H9 (cell line): ENCODE data around the gene AP2S1. TPM values are rescaled to one million over a fixed set of nuclear protein-coding genes. Genes with fewer than 3 reads are reported as not detected.

ENCODE experiments used
- DNase-seq: peaks from one replicate; pipeline ENCODE4 v3.0.0-alpha.2; 2017
- H2AFZ ChIP-seq: one replicate; pipeline ENCODE4 v1.6.1; 2013; ENCODE audit warnings: mild to moderate bottlenecking, low read length, control low read depth, moderate library complexity
- H2AK5ac ChIP-seq: 2 replicates; pipeline ENCODE4 v1.6.1; 2013; ENCODE audit warnings: low read length, control low read depth, mixed read lengths; ENCODE audit not compliant: insufficient read length
- H2BK120ac ChIP-seq: one replicate; pipeline ENCODE4 v1.6.1; 2013; ENCODE audit warnings: low read depth, mild to moderate bottlenecking, low read length, control low read depth, inconsistent platforms; ENCODE audit not compliant: poor library complexity, severe bottlenecking
- H2BK12ac ChIP-seq: 2 replicates; pipeline ENCODE4 v1.6.1; 2013; ENCODE audit warnings: low read length, control low read depth, mixed read lengths, low read depth; ENCODE audit not compliant: insufficient read length
- H2BK15ac ChIP-seq: 2 replicates; pipeline ENCODE4 v1.6.1; 2013; ENCODE audit warnings: low read depth, low read length, control low read depth
- H2BK20ac ChIP-seq: one replicate; pipeline ENCODE4 v1.6.1; 2013; ENCODE audit warnings: low read depth, mild to moderate bottlenecking, low read length, control low read depth, inconsistent platforms; ENCODE audit not compliant: poor library complexity, severe bottlenecking
- H2BK5ac ChIP-seq: 2 replicates; pipeline ENCODE4 v1.6.1; 2013; ENCODE audit warnings: low read length, control low read depth, mixed read lengths; ENCODE audit not compliant: insufficient read length
- H3K14ac ChIP-seq: 2 replicates; pipeline ENCODE4 v1.6.1; 2013; ENCODE audit warnings: low read length, control low read depth; ENCODE audit not compliant: insufficient read depth
- H3K18ac ChIP-seq: 2 replicates; pipeline ENCODE4 v1.6.1; 2013; ENCODE audit warnings: low read depth, mild to moderate bottlenecking, mixed read lengths, low read length, control low read depth; ENCODE audit not compliant: insufficient read length
- H3K23ac ChIP-seq: 2 replicates; pipeline ENCODE4 v1.6.1; 2013; ENCODE audit warnings: low read length, control low read depth, mixed read lengths, low read depth; ENCODE audit not compliant: insufficient read length
- H3K23me2 ChIP-seq: 2 replicates; pipeline ENCODE4 v1.6.1; 2013; ENCODE audit warnings: low read depth, mild to moderate bottlenecking, mixed read lengths, low read length, control low read depth; ENCODE audit not compliant: insufficient read length, poor library complexity, severe bottlenecking
- H3K27ac ChIP-seq: 2 replicates; pipeline ENCODE4 v1.5.1; 2013; ENCODE audit warnings: low read length, control low read depth, mixed read lengths, low read depth; ENCODE audit not compliant: insufficient read length
- H3K27me3 ChIP-seq: 2 replicates; pipeline ENCODE4 v1.6.1; 2013; ENCODE audit warnings: low read length, control low read depth, inconsistent platforms; ENCODE audit not compliant: insufficient read depth
- H3K4ac ChIP-seq: 2 replicates; pipeline ENCODE4 v1.6.1; 2013; ENCODE audit warnings: low read depth, mild to moderate bottlenecking, control low read depth, inconsistent platforms, low read length, moderate library complexity
- H3K4me1 ChIP-seq: 2 replicates; pipeline ENCODE4 v1.6.1; 2013; ENCODE audit warnings: low read length, control low read depth, inconsistent platforms; ENCODE audit not compliant: insufficient read depth
- H3K4me2 ChIP-seq: 2 replicates; pipeline ENCODE4 v1.6.1; 2013; ENCODE audit warnings: low read length, control low read depth, mixed read lengths; ENCODE audit not compliant: insufficient read length, insufficient read depth
- H3K56ac ChIP-seq: 2 replicates; pipeline ENCODE4 v1.6.1; 2013; ENCODE audit warnings: low read depth, mild to moderate bottlenecking, mixed read lengths, low read length, control low read depth; ENCODE audit not compliant: insufficient read length
- H3K79me1 ChIP-seq: 2 replicates; pipeline ENCODE4 v1.6.1; 2013; ENCODE audit warnings: low read depth, mild to moderate bottlenecking, moderate library complexity, low read length, control low read depth, inconsistent platforms; ENCODE audit not compliant: insufficient read depth, poor library complexity, severe bottlenecking
- H3K79me2 ChIP-seq: 2 replicates; pipeline ENCODE4 v1.6.1; 2013; ENCODE audit warnings: low read length, control low read depth, inconsistent platforms; ENCODE audit not compliant: insufficient read depth
- H3K9ac ChIP-seq: 2 replicates; pipeline ENCODE4 v1.6.1; 2013; ENCODE audit warnings: low read length, control low read depth, mixed read lengths; ENCODE audit not compliant: insufficient read length; ENCODE audit errors: extremely low read depth
- H3K9me3 ChIP-seq: one replicate; pipeline ENCODE4 v1.6.1; 2013; ENCODE audit warnings: low read depth, low read length, inconsistent platforms; ENCODE audit not compliant: control insufficient read depth
- H3T11ph ChIP-seq: one replicate; pipeline ENCODE4 v1.6.1; 2013; ENCODE audit warnings: mild to moderate bottlenecking, low read length, control low read depth, inconsistent platforms
- H4K20me1 ChIP-seq: one replicate; pipeline ENCODE4 v1.6.1; 2013; ENCODE audit not compliant: control insufficient read depth, insufficient read length, insufficient read depth
- H4K5ac ChIP-seq: 2 replicates; pipeline ENCODE4 v1.6.1; 2013; ENCODE audit warnings: low read depth, mild to moderate bottlenecking, mixed read lengths, low read length, control low read depth; ENCODE audit not compliant: insufficient read length
- H4K8ac ChIP-seq: replicated peaks from 2 replicates; pipeline ENCODE4 v1.6.1; 2013; ENCODE audit warnings: low read length, control low read depth, mixed read lengths, low read depth; ENCODE audit not compliant: insufficient read length
- H4K91ac ChIP-seq: 2 replicates; pipeline ENCODE4 v1.6.1; 2013; ENCODE audit warnings: low read depth, mild to moderate bottlenecking, moderate library complexity, mixed read lengths, low read length, control low read depth; ENCODE audit not compliant: insufficient read length
- H3K27ac Mint-ChIP-seq, 3 experiments: 2 replicates in 2 of 3; 3 replicates in 1 of 3; pipeline ENCODE4 v1.8.0; 2020 to 2021; ENCODE audit warnings: mixed read lengths in 3 of 3, mild to moderate bottlenecking in 1 of 3, moderate library complexity in 1 of 3
- H3K27me3 Mint-ChIP-seq: 2 replicates; pipeline ENCODE4 v1.8.0; 2021; ENCODE audit warnings: low read depth, mild to moderate bottlenecking, moderate library complexity, mixed read lengths
- H3K36me3 Mint-ChIP-seq, 3 experiments: 2 replicates in 2 of 3; 3 replicates in 1 of 3; pipeline ENCODE4 v1.8.0; 2020 to 2021; ENCODE audit warnings: low read depth in 3 of 3, mixed read lengths in 3 of 3; ENCODE audit not compliant: insufficient read depth in 1 of 3
- H3K4me1 Mint-ChIP-seq, 2 experiments: 2 replicates each; pipeline ENCODE4 v1.8.0; 2020; ENCODE audit warnings: mixed read lengths in 2 of 2
- H3K4me3 Mint-ChIP-seq, 2 experiments: 2 replicates in 1 of 2; 3 replicates in 1 of 2; pipeline ENCODE4 v1.8.0; 2020 to 2021; ENCODE audit warnings: mild to moderate bottlenecking in 2 of 2, mixed read lengths in 2 of 2, moderate library complexity in 1 of 2
- H3K9me3 Mint-ChIP-seq, 2 experiments: 2 replicates in 1 of 2; 3 replicates in 1 of 2; pipeline ENCODE4 v1.8.0; 2020; ENCODE audit warnings: mild to moderate bottlenecking in 2 of 2, mixed read lengths in 2 of 2, moderate library complexity in 1 of 2
- WGBS: extraction: QIAGEN DNeasy Blood & Tissue Kit; methylation state at CpG from one replicate; pipeline ENCODE4 v1.1.7; 2013; ENCODE audit warnings: missing lambda C conversion rate, low lambda C conversion rate, mixed read lengths; ENCODE audit not compliant: insufficient read length; ENCODE audit errors: extremely low coverage; 5-methylcytosine and 5-hydroxymethylcytosine counted together
- total RNA-seq: library from RNA; stranded (reverse); gene quantifications from 2 replicates; pipeline ENCODE4 v1.2.1, GENCODE V29; 2021
- TF ChIP-seq, protein P1 (sequence below): fragments of 200-600 bp; sonication (generic); conservative IDR thresholded peaks from 3 replicates; pipeline ENCODE4 v1.8.0; 2021; ENCODE audit warnings: antibody characterized with exemption, mild to moderate bottlenecking

AP2S1 gene
- total RNA-seq, 1 experiment from 2014 or later: 193 TPM

DNA sequence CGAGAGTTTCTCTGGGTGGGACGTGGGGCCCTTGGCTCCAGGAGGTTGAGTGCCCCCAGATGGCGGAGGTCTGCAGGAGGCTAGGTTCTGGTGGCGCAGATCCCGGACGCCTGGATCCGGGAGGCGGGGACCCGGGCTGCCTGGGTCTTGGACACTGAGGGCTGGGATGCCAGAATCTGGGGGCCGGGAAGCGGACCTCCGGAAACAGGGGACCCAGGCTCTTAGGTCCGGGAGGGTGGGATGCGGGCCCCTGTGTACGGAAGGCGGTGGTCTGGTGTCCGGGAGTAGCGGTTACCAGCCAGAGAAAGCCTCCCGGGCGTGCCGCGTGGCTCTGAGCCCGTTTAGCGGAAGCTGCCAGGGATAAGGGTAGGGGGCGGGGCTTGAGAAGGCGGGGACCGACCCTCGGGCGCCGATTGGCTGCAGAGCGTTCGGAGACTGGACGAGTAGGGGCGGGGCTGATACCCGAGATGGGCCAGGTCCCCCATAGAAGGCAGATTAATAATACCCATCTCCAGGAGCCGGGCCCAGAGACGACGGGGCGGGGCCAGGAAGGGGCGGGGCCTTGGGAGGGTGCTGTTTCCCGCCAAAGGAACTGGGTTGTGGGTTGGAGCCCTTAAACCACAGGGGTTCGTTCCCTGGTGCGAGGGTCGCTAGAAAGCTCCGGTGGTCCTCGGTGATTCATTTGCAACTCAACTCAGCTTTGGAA, 62.2 kb downstream of the AP2S1 start, which contains the start of gene SLC1A5:
Gene SLC1A5, minus strand, starts transcription at position 333 of the 706 bp plus-strand sequence. CDS start 629 bp downstream, outside the sequence.
- no CpG with 5 or more reads among the region's 46 CpGs for WGBS

More for the DNA sequence above, 62.2 kb downstream of the AP2S1 start, which contains the start of gene SLC1A5:
- peak; percentile 99 for DNase-seq
- Mint-ChIP-seq H3K27me3 (peaks cover 18% of the 10 kb centered on the region), H3K9me3 (no peaks in the 10 kb centered on the region; a peak in 1 of 5 replicates), H3K4me1 (peaks cover 23 to 36% of the 10 kb centered on the region in 2 experiments), H3K36me3 (peaks cover 23 to 35% (median 29%) of the 10 kb centered on the region in 3 experiments), H3K4me3 (peak within 1 kb of the TSS; percentile 97 to 100), H3K27ac (peak within 1 kb of the TSS; percentile 68 to 85 (median 77); a peak in 6 of 7 replicates)
- peaks cover 5% of the 10 kb centered on the region; the same call in 1 of the 2 replicates for H3K4me1 ChIP-seq
- no peak within 1 kb of the TSS for H3T11ph ChIP-seq
- H3K79me1 ChIP-seq: peaks cover 3% of the 10 kb centered on the region
- H4K8ac ChIP-seq: no peak within 1 kb of the TSS
- no peak within 1 kb of the TSS for H2AFZ ChIP-seq
- no peak within 1 kb of the TSS for H2BK20ac ChIP-seq
- H3K23ac ChIP-seq: no peak within 1 kb of the TSS
- peak within 1 kb of the TSS; percentile 78 for H3K14ac ChIP-seq
- peak within 1 kb of the TSS; percentile 28 for H2BK120ac ChIP-seq
- H2BK12ac ChIP-seq: no peak within 1 kb of the TSS
- H3K4ac ChIP-seq: no peak within 1 kb of the TSS
- H3K56ac ChIP-seq: no peak within 1 kb of the TSS
- H3K4me2 ChIP-seq: peak within 1 kb of the TSS; percentile 96
- H3K18ac ChIP-seq: peak within 1 kb of the TSS; percentile 39
- no peak within 1 kb of the TSS for H4K5ac ChIP-seq
- peaks cover 23% of the 10 kb centered on the region for H3K23me2 ChIP-seq
- no peak within 1 kb of the TSS for H2BK5ac ChIP-seq
- no peak within 1 kb of the TSS for H4K91ac ChIP-seq
- peaks cover 37% of the 10 kb centered on the region; the same call in 1 of the 2 replicates for H3K79me2 ChIP-seq
- H4K20me1 ChIP-seq: peaks cover 4% of the 10 kb centered on the region
- peak within 1 kb of the TSS; percentile 82 for H3K9ac ChIP-seq
- H3K27ac ChIP-seq: no peak within 1 kb of the TSS
- no peak within 1 kb of the TSS for H2BK15ac ChIP-seq
- H2AK5ac ChIP-seq: peak within 1 kb of the TSS; percentile 43
- H3K9me3 ChIP-seq: no peaks in the 10 kb centered on the region
- no peaks in the 10 kb centered on the region; the same call in 1 of the 2 replicates for H3K27me3 ChIP-seq
- TF ChIP-seq, protein P1, sequence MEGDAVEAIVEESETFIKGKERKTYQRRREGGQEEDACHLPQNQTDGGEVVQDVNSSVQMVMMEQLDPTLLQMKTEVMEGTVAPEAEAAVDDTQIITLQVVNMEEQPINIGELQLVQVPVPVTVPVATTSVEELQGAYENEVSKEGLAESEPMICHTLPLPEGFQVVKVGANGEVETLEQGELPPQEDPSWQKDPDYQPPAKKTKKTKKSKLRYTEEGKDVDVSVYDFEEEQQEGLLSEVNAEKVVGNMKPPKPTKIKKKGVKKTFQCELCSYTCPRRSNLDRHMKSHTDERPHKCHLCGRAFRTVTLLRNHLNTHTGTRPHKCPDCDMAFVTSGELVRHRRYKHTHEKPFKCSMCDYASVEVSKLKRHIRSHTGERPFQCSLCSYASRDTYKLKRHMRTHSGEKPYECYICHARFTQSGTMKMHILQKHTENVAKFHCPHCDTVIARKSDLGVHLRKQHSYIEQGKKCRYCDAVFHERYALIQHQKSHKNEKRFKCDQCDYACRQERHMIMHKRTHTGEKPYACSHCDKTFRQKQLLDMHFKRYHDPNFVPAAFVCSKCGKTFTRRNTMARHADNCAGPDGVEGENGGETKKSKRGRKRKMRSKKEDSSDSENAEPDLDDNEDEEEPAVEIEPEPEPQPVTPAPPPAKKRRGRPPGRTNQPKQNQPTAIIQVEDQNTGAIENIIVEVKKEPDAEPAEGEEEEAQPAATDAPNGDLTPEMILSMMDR: no peak

Other genes starting within 250 kb of the AP2S1 start
- 339 and 343 TPM in 2 replicates for gene CALM3, start 249.5 kb downstream of the AP2S1 start, total RNA-seq
- not detected in 2 replicates for gene PTGIR, start 225.8 kb downstream of the AP2S1 start, total RNA-seq
- not detected in 2 replicates for gene GNG8, start 214.6 kb downstream of the AP2S1 start, total RNA-seq
- gene DACT3, start 189.7 kb downstream of the AP2S1 start, total RNA-seq: 0.87 and 1.1 TPM in 2 replicates
- 60.7 and 60.8 TPM in 2 replicates for gene PRKD2, start 133.7 kb downstream of the AP2S1 start, total RNA-seq
- 39.1 and 42.2 TPM in 2 replicates for gene FKRP, start 104.8 kb downstream of the AP2S1 start, total RNA-seq
- 143 and 148 TPM in 2 replicates for gene STRN4, start 104.4 kb downstream of the AP2S1 start, total RNA-seq
- gene SLC1A5, start 62.3 kb downstream of the AP2S1 start, total RNA-seq: 258 and 269 TPM in 2 replicates
- gene ARHGAP35, start 10.2 kb upstream of the AP2S1 start, total RNA-seq: 49.0 and 49.8 TPM in 2 replicates
- 17.8 and 20.0 TPM in 2 replicates for gene NPAS1, start 169.0 kb upstream of the AP2S1 start, total RNA-seq
- gene TMEM160, start 197.8 kb upstream of the AP2S1 start, total RNA-seq: 65.1 and 66.9 TPM in 2 replicates